SK-N-SH (cell line): ENCODE measurements around the gene NUF2. TPM values are rescaled to one million over a fixed set of nuclear protein-coding genes. Genes with fewer than 3 reads are reported as not detected.

Experiments
- CTCF ChIA-PET: fragments of 300-600, 350-600 bp; formaldehyde crosslinking; extraction: SDS; loops from one replicate; lab custom pipeline; 2021; lab: Yijun Ruan, JAX
- POLR2A ChIA-PET: fragments of 350-600 bp; sonication (Branson Sonifier 250); formaldehyde crosslinking; extraction: SDS; loops from one replicate; lab custom pipeline; 2020; ENCODE audit warnings: antibody characterized with exemption, inconsistent platforms; lab: Yijun Ruan, JAX
- DNase-seq: peaks from one replicate; pipeline ENCODE4 v3.0.0; 2012
- H2AFZ ChIP-seq: fragments of 200-600 bp; sonication (generic); 2 replicates; pipeline ENCODE4 v1.8.1; 2016; ENCODE audit warnings: antibody characterized with exemption, mild to moderate bottlenecking, low read depth
- H3F3A ChIP-seq: fragments of 200-600 bp; sonication (generic); replicated peaks from 2 replicates; pipeline ENCODE3; 2016; ENCODE audit warnings: antibody characterized with exemption, mild to moderate bottlenecking; ENCODE audit not compliant: insufficient read depth
- H3K27ac ChIP-seq, 2 experiments: fragments of 200-500 bp in 1 of 2; fragments of 200-600 bp in 1 of 2; sonication (Bioruptor generic) in 1 of 2; sonication (generic), shearing (Covaris generic) in 1 of 2; 2 replicates each; pipeline versions ENCODE4 v1.5.1 to v1.6.1; 2014 to 2016; ENCODE audit warnings: low read depth in 2 of 2, inconsistent platforms in 1 of 2, low read length in 1 of 2, mild to moderate bottlenecking in 1 of 2, mixed read lengths in 1 of 2
- H3K27me3 ChIP-seq: fragments of 200-600 bp; sonication (generic), shearing (Covaris generic); 2 replicates; pipeline ENCODE4 v1.6.1; 2016; ENCODE audit warnings: mixed run types; ENCODE audit not compliant: insufficient read depth
- H3K36me3 ChIP-seq, 2 experiments: fragments of 200-500 bp in 1 of 2; fragments of 200-600 bp in 1 of 2; sonication (Bioruptor generic) in 1 of 2; sonication (generic) in 1 of 2; replicated peaks in 1 of 2; 2 replicates each; pipeline versions ENCODE3 to v1.5.1; 2014 to 2016; ENCODE audit warnings: low read length in 1 of 2, mild to moderate bottlenecking in 1 of 2; ENCODE audit not compliant: insufficient read depth in 2 of 2, control insufficient read depth in 1 of 2
- H3K4me1 ChIP-seq, 2 experiments: fragments of 200-500 bp in 1 of 2; fragments of 200-600 bp in 1 of 2; sonication (Bioruptor generic) in 1 of 2; sonication (generic), shearing (Covaris generic) in 1 of 2; 2 replicates each; pipeline versions ENCODE4 v1.5.1 to v1.6.1; 2014 to 2016; ENCODE audit warnings: low read depth in 1 of 2, low read length in 1 of 2, mixed run types in 1 of 2; ENCODE audit not compliant: insufficient read depth in 2 of 2, control insufficient read depth in 1 of 2
- H3K4me2 ChIP-seq: fragments of 200-600 bp; sonication (generic), shearing (Covaris generic); 2 replicates; pipeline ENCODE4 v1.6.1; 2017; ENCODE audit warnings: mixed run types
- H3K4me3 ChIP-seq, 2 experiments: fragments of 200-500 bp in 1 of 2; fragments of 200-600 bp in 1 of 2; sonication (Bioruptor generic) in 1 of 2; sonication (generic), shearing (Covaris generic) in 1 of 2; 2 replicates each; pipeline versions ENCODE4 v1.5.1 to v1.8.1; 2014 to 2016; ENCODE audit warnings: low read depth in 2 of 2, inconsistent platforms in 1 of 2, low read length in 1 of 2, mild to moderate bottlenecking in 1 of 2, mixed read lengths in 1 of 2, moderate library complexity in 1 of 2
- H3K79me2 ChIP-seq: fragments of 200-600 bp; sonication (generic); 2 replicates; pipeline ENCODE4 v1.8.1; 2017; ENCODE audit warnings: mild to moderate bottlenecking; ENCODE audit not compliant: insufficient read depth
- H3K9ac ChIP-seq: fragments of 200-600 bp; sonication (generic); 2 replicates; pipeline ENCODE4 v1.6.1; 2017; ENCODE audit warnings: mixed run types
- H3K9me2 ChIP-seq: fragments of 200-600 bp; sonication (generic); 2 replicates; pipeline ENCODE4 v1.6.1; 2017; ENCODE audit warnings: mixed run types
- H3K9me3 ChIP-seq: fragments of 200-600 bp; sonication (generic); 2 replicates; pipeline ENCODE4 v1.6.1; 2017; ENCODE audit warnings: mixed run types, mild to moderate bottlenecking, moderate library complexity
- H4K20me1 ChIP-seq: fragments of 200-600 bp; sonication (generic); 2 replicates; pipeline ENCODE4 v1.6.1; 2017; ENCODE audit warnings: mild to moderate bottlenecking, mixed run types; ENCODE audit not compliant: insufficient read depth
- CHD2 ChIP-seq: fragments of 150-350 bp; IDR thresholded peaks from 2 replicates; pipeline ENCODE4 v1.6.1; 2018; ENCODE audit warnings: low read length; ENCODE audit not compliant: partially characterized antibody
- FOSL2 ChIP-seq: IDR thresholded peaks from 2 replicates; pipeline ENCODE4 v1.4.0; 2012; ENCODE audit warnings: low read depth, mild to moderate bottlenecking, moderate library complexity, borderline replicate concordance
- FOXM1 ChIP-seq: IDR thresholded peaks from 2 replicates; pipeline ENCODE4 v1.4.0; 2012; ENCODE audit warnings: low read depth, mild to moderate bottlenecking
- GATA2 ChIP-seq: sonication (generic); formaldehyde crosslinking; IDR thresholded peaks from 2 replicates; pipeline ENCODE4 v1.5.0; 2020; ENCODE audit warnings: mild to moderate bottlenecking, missing genetic modification reagents
- JUND ChIP-seq: IDR thresholded peaks from 2 replicates; pipeline ENCODE4 v1.4.0; 2012
- MXI1 ChIP-seq: IDR thresholded peaks from 2 replicates; pipeline ENCODE4 v1.6.1; 2012; ENCODE audit warnings: mild to moderate bottlenecking, low read depth, low read length, improper control_type of control experiment
- PBX3 ChIP-seq: IDR thresholded peaks from 2 replicates; pipeline ENCODE4; 2012
- TAF1 ChIP-seq: IDR thresholded peaks from 2 replicates; pipeline ENCODE4 v1.6.1; 2012; ENCODE audit warnings: low read depth, mild to moderate bottlenecking, low read length, moderate library complexity, borderline replicate concordance
- TEAD4 ChIP-seq: IDR thresholded peaks from 2 replicates; pipeline ENCODE4 v1.4.0; 2012; ENCODE audit warnings: mild to moderate bottlenecking, borderline replicate concordance; ENCODE audit not compliant: insufficient read depth
- YY1 ChIP-seq: IDR thresholded peaks from 2 replicates; pipeline ENCODE4 v1.4.0; 2012; ENCODE audit warnings: low read depth, mild to moderate bottlenecking
- ZBTB33 ChIP-seq: IDR thresholded peaks from 2 replicates; pipeline ENCODE4 v1.4.0; 2012; ENCODE audit warnings: low read depth, borderline replicate concordance
- WGBS: methylation state at CpG from one replicate; pipeline ENCODE4 v1.1.6; 2017; ENCODE audit warnings: low lambda C conversion rate; 5-methylcytosine and 5-hydroxymethylcytosine counted together
- polyA plus RNA-seq, 3 experiments: library from polyadenylated mRNA; depleted of rRNA; stranded (reverse); fragments of >200 nt; gene quantifications; 2 replicates each; pipeline ENCODE4 v1.2.3, GENCODE V29; 2012
- TF ChIP-seq, protein P1 (sequence below): fragments of 150-350 bp; IDR thresholded peaks from 2 replicates; pipeline ENCODE4 v1.6.1; 2016; ENCODE audit warnings: mild to moderate bottlenecking, low read depth, low read length

The NUF2 gene
- polyA plus RNA-seq, 1 of the 3 experiments (the other 2 are of a cell fraction) = 11.3 TPM

DNA sequence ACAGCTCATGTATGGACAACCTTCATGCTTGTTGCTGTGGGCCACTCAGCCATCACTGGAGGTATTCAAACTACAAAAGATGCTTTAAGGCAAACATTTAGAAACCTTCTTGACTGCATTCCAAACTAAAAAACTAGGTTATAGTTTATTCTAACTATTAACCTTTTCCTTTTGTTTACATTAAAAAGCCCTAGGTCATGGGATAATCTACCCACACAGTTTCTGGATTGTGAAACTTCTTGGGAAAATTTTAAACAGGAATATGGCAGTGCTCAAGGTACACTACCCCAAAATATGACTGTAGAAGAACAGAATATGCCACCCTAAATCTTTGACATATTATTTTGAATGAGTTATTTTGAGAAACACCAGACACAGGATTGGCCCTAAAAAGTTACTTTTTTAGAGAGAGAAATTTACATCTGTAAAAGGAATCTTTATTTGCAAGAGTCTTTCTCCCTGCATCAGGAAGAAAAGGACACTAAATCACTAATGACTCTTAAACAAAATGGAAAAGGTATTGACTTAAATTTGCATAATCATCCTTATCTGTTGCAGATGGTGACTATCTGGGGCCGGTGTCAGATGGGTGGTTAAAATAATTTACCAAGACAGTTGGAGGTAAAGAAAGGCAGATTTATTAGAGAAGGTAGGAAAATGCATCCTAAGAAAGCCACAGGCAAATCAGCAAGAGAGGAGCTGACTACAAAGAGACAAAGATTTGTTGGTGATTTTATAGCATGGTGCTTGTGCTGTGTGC, 25.1 kb upstream of the NUF2 start:
- H3K9ac ChIP-seq = no peak overlapping the region
- no peak overlapping the region for H3K4me2 ChIP-seq
- H3K4me3 ChIP-seq = no peak overlapping the region
- H3K79me2 ChIP-seq = no peaks in the 10 kb centered on the region
- no peak overlapping the region for H2AFZ ChIP-seq
- 100% methylated on average over 1 of the region's 1 CpG for WGBS
- TF ChIP-seq FOXM1 = no peak
- no peak for TF ChIP-seq MXI1
- no peak for TF ChIP-seq FOSL2
- TF ChIP-seq PBX3 = no peak
- TF ChIP-seq, protein P1, sequence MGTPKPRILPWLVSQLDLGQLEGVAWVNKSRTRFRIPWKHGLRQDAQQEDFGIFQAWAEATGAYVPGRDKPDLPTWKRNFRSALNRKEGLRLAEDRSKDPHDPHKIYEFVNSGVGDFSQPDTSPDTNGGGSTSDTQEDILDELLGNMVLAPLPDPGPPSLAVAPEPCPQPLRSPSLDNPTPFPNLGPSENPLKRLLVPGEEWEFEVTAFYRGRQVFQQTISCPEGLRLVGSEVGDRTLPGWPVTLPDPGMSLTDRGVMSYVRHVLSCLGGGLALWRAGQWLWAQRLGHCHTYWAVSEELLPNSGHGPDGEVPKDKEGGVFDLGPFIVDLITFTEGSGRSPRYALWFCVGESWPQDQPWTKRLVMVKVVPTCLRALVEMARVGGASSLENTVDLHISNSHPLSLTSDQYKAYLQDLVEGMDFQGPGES = no peak
- no peak for TF ChIP-seq TAF1
- no peak for DNase-seq
- H3K36me3 ChIP-seq = peaks cover 16 to 18% of the 10 kb centered on the region in 2 experiments
- H3F3A ChIP-seq = no peaks in the 10 kb centered on the region
- H3K27ac ChIP-seq = no peak overlapping the region
- no peaks in the 10 kb centered on the region for H4K20me1 ChIP-seq
- POLR2A ChIA-PET = interaction anchor here (0.8 kb wide), 1 partner anchor 94 kb away, joined by 3 read pairs; the partner anchor contains the start of gene RGS5
- CTCF ChIA-PET = interaction anchor here (0.7 to 1.3 kb wide), 3 partner anchors 13 to 29 kb away, joined by 3 to 4 read pairs (median 4); no protein-coding TSS in a partner anchor
- H3K9me2 ChIP-seq = no peaks in the 10 kb centered on the region
- no peaks in the 10 kb centered on the region for H3K9me3 ChIP-seq
- H3K27me3 ChIP-seq = no peaks in the 10 kb centered on the region
- H3K4me1 ChIP-seq = no peaks in the 10 kb centered on the region; a peak in 1 of 4 replicates

DNA sequence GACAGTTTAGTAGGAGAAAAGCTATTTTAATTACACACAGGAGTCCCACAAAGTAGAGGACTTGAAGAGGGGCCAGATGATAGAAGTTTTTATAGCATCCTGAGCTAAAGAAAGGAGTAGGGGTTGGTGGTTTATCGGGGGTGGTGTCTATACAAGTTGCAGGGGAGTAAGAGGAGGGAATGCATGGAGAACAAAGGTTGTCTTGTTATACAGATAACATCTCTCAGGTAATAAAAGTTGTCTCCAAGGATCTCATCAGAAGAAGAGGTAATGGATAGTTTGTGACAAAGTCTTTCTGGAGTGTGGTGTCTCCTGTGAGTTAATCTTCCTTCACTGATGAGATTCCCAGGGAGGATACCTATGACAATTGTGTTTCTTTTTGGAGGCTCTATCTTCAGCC, 23.4 kb upstream of the NUF2 start:
- no peaks in the 10 kb centered on the region for H3F3A ChIP-seq
- no peaks in the 10 kb centered on the region for H3K9me2 ChIP-seq
- H3K79me2 ChIP-seq = no peaks in the 10 kb centered on the region
- no peaks in the 10 kb centered on the region for H3K27me3 ChIP-seq
- H3K9ac ChIP-seq = no peak overlapping the region
- no peak overlapping the region for H3K4me2 ChIP-seq
- POLR2A ChIA-PET = no interaction called here
- no peaks in the 10 kb centered on the region for H3K9me3 ChIP-seq
- CTCF ChIA-PET = interaction anchor here (1.3 kb wide), 1 partner anchor 30 kb away, joined by 4 read pairs; no protein-coding TSS in a partner anchor
- WGBS = 96% methylated on average over 1 of the region's 1 CpG
- H3K4me3 ChIP-seq = no peak overlapping the region
- H3K27ac ChIP-seq = no peak overlapping the region
- no peaks in the 10 kb centered on the region; a peak in 1 of 4 replicates for H3K4me1 ChIP-seq
- no peak overlapping the region for H2AFZ ChIP-seq
- TF ChIP-seq CHD2 (no peak), GATA2 (no peak), TAF1 (no peak), ZBTB33 (no peak), FOSL2 (no peak), TEAD4 (no peak), JUND (no peak), YY1 (no peak)
- TF ChIP-seq, protein P1 = no peak
- no peak for DNase-seq
- H4K20me1 ChIP-seq = no peaks in the 10 kb centered on the region
- H3K36me3 ChIP-seq = peaks cover 16 to 26% of the 10 kb centered on the region in 2 experiments
